GM19438 (cell line): ENCODE measurements around the gene GPR39.
"Not testable (repeated sequence)": the region's sequence is repeated elsewhere in the genome, so short reads cannot be mapped to it uniquely, and the experiment has no call there.

ENCODE experiments used
- ATAC-seq: cut with Tn5 transposase; IDR thresholded peaks from one replicate; pipeline ENCODE4 v1.9.1; 2021; ENCODE audit warnings: low read depth; ENCODE audit not compliant: unreplicated experiment

Gene GPR39

GRCh38 chr2:132416723-132417395 is at the start of gene GPR39:
GPR39 (plus strand) TSS chr2:132416805.
- ATAC-seq, result no peak

- ATAC-seq, result no peak
Measured at GRCh38 chr2:132368191-132368590, 48.4 kb upstream of the GPR39 start.

DNA sequence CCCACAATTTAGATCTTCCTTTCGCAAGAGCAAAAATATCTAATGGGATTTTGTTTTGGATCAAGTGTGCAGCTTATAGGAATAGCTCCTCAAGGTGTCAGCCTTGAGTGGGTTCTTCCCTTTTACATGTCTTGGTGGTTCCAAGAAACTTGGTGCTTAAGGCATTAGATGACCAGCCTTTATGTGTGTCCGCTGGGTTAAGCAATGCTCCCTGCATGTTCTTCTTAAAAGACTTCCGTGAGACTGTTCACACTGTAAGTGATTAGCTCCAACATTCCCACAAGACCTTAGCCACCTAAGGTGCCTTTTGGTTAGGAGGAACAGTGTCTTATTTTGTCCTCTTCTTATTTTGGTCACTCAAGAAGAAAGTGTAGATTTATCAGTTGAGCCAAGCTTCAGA is 44.3 kb upstream of the GPR39 start:
- no peak for ATAC-seq

- ATAC-seq, result no peak
Measured at GRCh38 chr2:132373391-132374135, 43.0 kb upstream of the GPR39 start.

DNA sequence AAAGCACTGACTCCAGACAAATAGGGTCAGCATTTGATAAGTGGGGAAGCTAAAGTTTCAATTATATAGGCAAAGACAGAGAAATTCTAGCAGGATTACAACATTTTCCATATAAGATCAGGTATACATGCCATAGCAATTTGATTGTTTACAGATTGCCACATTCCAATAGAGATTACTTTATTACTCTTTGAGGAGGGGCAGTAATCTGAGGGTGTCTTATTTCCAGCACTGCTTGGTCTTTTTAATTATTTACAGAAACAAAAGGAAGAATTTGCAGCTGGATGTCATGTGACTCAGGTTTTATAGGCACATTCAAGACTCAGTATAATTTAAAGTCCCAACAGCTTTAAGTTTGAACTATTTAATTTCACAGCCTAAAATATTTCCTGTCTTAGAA is 42.5 kb upstream of the GPR39 start:
- ATAC-seq, result no peak

DNA sequence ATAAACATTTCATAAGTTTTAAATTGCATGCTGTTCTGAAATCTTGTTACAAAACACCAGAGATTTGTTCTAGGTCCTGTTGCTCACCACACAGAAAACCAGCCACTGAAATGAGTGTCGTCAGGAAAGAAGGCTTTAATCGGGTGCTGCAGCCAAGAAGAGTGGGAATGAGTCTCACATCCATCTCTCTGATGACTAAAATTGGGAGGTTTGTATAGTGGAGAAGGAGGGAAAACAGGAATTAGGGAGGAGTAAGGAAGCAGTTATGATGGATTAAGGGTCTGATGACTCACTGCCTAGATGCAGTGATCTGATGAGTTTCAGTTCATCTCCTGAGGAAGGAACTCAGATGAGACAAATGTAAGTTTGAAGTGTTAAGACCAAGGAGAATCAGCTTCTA is 42.1 kb upstream of the GPR39 start:
- no peak for ATAC-seq

- no peak for ATAC-seq
Measured at GRCh38 chr2:132374961-132375360, 41.6 kb upstream of the GPR39 start.

- ATAC-seq, result no peak
Measured at GRCh38 chr2:132381376-132381775, 35.2 kb upstream of the GPR39 start.

DNA sequence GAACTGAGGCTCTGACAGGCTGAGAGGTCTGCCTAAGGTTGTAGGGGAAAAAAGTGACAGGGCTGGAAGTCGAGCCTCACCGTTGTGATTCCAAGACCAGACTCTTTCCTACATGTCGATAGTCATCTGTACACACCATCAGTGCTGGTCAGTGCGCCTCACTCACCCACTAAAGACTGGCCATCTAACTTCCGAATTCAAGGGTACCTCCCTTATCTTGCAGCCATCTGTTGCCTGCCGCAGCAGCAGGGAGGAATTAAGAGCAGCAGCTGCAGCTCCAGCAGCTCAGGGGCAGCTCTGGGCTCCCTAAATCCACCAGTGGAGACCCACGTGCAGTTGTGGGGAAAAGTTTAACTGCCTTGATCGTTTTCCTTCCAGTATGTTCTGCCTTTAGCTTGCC is 32.6 kb upstream of the GPR39 start:
- ATAC-seq, result no peak

DNA sequence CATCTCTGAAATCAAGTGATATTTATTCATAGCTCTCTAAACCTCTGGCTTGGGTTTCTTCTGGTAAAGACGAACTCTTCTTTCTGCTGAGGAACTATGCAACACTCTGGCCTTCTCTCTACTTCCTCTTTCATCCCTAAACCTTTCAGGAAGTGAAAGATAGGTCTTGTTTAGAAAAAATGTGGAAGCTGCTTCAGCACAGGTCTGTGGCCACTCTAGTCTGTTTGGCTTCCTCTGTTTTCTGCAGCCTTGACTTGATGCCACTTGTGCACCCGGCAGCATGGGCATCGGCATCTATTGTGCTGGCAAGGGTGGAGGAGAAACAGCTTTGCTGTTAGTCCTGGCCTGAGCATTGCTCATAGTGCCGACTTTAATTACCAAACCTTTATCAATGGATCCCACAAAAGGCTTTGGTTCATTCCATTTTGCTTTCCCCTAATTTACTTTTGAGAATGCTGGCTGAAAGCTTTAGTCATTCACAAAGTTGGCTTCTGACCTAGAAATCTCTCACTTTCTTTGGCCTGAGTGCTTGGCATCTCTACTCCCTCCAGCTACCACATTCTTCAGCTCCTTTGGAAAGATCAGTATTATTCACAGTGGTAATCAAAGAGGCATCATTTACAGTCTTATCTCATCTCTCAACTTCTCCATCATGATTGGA is 32.0 kb upstream of the GPR39 start:
- no peak for ATAC-seq

- no peak for ATAC-seq
Measured at GRCh38 chr2:132387126-132387525, 29.5 kb upstream of the GPR39 start.

DNA sequence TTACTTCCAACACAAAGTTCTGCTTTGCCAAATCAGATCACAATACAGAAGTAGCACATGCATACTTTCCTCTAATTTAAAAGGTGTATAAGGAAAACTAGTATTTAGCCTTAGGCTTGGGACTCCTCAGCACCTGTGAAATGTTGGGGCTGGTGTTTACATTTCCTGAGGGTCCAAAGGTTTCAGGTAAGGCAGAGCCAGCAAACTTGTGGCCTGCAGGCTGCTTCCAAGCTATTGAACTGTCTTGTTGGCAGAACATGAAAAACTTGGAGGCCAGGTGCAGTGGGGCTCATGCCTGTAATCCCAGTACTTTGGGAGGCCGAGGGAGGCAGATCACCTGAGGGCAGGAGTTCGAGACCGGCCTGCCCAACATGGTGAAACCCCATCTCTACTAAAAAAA is 26.5 kb upstream of the GPR39 start:
- ATAC-seq, result no peak

DNA sequence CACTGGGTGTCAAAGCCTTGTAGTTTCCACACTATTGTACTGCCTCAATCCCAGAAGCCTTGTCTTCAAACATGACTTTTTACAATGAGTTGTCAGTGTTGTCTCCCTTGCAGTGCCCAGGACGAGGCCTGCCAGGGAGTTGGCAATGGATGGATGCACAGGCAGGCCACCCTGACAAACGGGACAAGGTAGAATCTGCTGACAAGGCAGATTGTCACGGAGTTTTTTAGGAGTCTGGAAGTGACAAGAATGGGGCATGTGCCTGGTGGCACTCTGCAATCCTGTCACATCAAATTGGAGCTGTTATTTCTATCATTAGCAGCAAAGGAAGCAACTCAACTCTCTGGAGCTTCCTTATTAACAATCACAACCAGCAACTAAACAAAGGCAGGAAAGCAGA is 25.2 kb upstream of the GPR39 start:
- ATAC-seq, result no peak

DNA sequence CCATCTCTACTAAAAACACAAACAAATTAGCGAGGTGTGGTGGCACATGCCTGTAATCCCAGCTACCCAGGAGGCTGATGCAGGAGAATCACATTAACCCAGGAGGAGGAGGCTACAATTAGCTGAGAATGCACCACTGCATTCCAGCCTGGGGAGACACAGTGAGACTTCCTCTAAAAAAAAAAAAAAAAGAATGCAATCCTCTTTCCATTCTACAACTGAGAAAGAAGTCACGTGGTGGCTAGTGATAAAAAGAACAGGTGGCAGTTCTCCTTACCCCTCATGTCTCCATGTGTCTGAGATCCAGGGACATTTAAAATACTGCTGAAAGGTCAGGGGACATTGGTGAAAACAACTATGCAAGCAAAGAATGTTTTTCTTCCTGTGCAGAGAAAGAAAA is 24.4 kb upstream of the GPR39 start:
- ATAC-seq, result no peak

GRCh38 chr2:132392879-132393278 is 23.7 kb upstream of the GPR39 start:
- no peak for ATAC-seq

DNA sequence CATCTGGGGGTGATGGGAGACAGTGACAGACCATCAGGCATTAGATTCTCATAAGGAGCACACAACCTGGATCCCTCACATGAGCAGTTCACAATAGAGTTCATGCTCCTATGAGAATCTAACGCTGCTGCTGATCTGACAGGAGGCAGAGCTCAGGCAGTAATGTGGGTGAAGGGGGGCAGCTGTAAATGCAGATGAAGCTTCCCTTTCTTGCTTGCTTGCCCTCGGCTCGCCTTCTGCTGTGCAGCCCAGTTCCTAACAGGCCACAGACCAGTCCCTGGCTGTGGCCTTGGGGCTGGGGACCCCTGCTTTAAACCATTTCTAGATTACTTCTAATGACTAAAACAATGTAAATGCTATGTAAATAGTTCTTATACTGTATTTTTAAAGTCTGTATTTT is 19.6 kb upstream of the GPR39 start:
- not testable (repeated sequence) for ATAC-seq

DNA sequence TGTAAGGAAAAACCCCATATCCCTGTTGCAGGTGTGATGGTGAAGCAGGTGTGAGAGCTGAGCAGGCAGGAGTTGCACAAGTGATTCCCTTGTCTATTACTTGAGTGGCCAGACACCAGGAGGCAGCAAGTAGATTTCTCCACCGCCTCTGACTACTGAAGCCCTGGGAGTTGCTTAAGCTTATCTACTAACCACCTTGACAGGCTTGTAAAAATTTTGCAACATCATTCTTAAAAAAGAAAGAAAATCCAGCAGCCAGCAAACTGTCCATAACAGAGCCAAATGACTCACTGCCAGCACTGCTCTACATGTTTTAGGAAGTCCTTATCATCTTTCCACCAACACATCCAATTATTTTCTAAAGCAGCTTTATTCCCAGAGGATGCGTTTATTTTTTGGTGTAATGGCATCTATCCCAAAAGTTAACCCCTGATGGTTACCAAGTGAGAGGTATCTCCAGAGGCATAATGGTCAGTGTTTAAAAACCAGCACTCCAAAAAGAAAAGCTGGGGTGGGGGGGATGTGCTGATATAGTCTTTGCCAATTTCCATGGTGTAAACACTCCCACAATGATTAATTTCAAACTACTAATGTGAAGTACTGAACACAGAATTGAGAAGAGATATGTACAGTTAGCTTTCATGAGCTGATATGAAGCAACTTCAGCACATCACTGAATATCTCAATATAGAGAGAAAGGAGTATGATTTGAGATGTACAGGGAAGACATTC is 16.3 kb upstream of the GPR39 start:
- ATAC-seq, result no peak

DNA sequence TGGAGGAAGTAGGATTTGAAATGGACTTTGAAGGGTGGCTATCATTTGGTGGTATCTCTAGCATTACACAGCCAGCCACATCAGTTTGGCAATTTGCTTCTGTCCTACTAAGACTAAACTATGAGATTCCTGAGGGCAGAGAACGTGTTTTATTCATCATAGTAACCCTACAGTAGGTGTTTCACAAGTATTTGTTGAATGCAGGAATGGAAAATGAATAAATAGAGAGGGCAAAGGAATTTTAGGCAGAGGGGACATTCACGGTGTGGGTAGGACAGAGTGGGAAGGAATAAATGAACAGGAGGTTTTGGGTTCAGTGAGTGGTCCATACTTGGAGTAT is 15.7 kb upstream of the GPR39 start:
- ATAC-seq, result no peak

DNA sequence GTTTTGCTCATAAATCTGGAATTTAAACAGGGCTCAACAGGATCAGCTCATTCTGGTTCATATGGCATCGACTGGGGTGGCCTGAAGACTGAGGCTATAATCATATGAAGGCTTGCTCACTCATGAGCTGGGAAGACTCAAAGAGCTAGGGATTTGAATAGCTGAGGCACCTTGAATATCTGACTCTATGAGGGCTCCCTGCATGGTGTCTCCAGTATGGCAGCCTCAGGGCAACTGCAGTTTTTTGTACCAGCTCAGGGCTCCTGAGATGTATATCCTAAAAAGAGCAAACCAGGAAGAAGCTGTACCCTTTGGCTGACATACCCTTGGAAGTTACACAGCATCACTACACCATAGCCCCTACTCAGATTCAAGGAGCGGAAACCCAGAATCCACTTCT is 15.3 kb upstream of the GPR39 start:
- ATAC-seq, result no peak

DNA sequence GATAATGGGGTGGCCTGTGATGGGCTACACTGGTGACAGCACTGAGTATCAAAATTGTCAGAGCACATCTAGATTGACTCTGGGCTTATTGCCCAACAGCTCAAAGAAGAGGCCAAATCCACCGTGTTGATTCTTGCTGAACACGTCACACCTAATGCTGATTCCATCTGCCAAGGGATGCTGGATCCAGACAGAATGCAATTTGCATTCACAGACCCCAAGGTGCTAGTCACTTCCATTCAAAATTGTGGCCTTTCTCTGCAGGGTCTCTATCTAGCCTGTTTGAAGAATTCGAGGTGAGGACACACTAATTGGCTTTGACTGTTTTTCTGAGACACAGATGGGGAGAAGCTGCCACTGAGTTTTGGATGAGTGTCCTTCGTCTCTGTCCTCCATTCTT is 13.5 kb upstream of the GPR39 start:
- ATAC-seq, result no peak

DNA sequence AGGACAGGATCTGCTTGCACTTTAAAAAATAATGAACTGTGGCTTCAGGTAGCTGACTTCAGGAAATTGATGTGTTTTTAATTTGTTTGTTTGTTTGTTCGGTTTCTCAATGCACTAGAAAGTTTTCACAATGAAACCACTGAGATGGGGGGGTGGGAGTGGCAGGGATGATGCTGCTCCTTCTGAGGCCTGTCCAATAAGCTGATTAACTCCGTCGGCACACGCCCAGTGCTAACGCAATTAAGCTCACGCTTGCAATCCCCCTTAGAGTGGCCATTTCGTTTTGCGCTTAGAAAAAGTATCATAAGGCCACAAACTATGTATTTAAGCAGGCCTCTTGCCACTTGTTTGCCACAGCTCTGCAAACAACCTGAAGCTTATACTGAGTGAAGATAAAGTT is 12.5 kb upstream of the GPR39 start:
- ATAC-seq, result no peak
